Lower leg skin (tissue), 3 donors: Measurements from ENCODE around the gene PLEKHG4B.

Source experiments
- POLR2A ChIP-seq, 2 donors: fragments of 450-650 bp; IDR thresholded peaks; one replicate each; pipeline ENCODE4 v1.6.1; 2016 to 2017; ENCODE audit warnings: antibody characterized with exemption in 2 of 2, mild to moderate bottlenecking in 1 of 2, moderate library complexity in 1 of 2
- TF ChIP-seq, protein P1 (sequence below), 3 donors: fragments of 450-650 bp; IDR thresholded peaks; one replicate each; pipeline ENCODE4 v1.5.1; 2016; ENCODE audit warnings: antibody characterized with exemption in 3 of 3, mild to moderate bottlenecking in 3 of 3, moderate library complexity in 2 of 3

GRCh38 chr5:89337-90286 is 2.4 kb upstream of the PLEKHG4B start:
- TF ChIP-seq, protein P1, sequence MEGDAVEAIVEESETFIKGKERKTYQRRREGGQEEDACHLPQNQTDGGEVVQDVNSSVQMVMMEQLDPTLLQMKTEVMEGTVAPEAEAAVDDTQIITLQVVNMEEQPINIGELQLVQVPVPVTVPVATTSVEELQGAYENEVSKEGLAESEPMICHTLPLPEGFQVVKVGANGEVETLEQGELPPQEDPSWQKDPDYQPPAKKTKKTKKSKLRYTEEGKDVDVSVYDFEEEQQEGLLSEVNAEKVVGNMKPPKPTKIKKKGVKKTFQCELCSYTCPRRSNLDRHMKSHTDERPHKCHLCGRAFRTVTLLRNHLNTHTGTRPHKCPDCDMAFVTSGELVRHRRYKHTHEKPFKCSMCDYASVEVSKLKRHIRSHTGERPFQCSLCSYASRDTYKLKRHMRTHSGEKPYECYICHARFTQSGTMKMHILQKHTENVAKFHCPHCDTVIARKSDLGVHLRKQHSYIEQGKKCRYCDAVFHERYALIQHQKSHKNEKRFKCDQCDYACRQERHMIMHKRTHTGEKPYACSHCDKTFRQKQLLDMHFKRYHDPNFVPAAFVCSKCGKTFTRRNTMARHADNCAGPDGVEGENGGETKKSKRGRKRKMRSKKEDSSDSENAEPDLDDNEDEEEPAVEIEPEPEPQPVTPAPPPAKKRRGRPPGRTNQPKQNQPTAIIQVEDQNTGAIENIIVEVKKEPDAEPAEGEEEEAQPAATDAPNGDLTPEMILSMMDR (IDR thresholded peaks at IDR 0.05): no peak
- TF ChIP-seq POLR2A (IDR thresholded peaks at IDR 0.05): no peak
